Kidney epithelial cell (primary cell): ENCODE results near the gene GPR37L1. TPM values are rescaled to one million over a fixed set of nuclear protein-coding genes. Genes with fewer than 3 reads are reported as not detected.

Experiments
- DNase-seq: peaks from one replicate; pipeline ENCODE4 v3.0.0-alpha.2; 2010; ENCODE audit warnings: low read depth
- H3K27me3 ChIP-seq: 2 replicates; pipeline ENCODE4 v1.6.0; 2011; ENCODE audit warnings: low read length; ENCODE audit not compliant: control insufficient read depth, insufficient read depth
- H3K36me3 ChIP-seq: 2 replicates; pipeline ENCODE4 v1.5.1; 2011; ENCODE audit warnings: low read length; ENCODE audit not compliant: control insufficient read depth, insufficient read depth
- H3K4me3 ChIP-seq: 2 replicates; pipeline ENCODE4 v1.5.1; 2011; ENCODE audit warnings: low read depth, mild to moderate bottlenecking, control low read depth, low read length
- CTCF ChIP-seq: IDR thresholded peaks from 2 replicates; pipeline ENCODE4 v1.5.1; 2011; ENCODE audit warnings: mild to moderate bottlenecking, moderate library complexity, low read length, control low read depth, inconsistent platforms; ENCODE audit not compliant: insufficient read depth, poor library complexity, severe bottlenecking
- total RNA-seq: library from RNA; depleted of rRNA; stranded (reverse); fragments of >200 nt; gene quantifications from 2 replicates; pipeline ENCODE4 v1.2.3, GENCODE V29; 2015

The GPR37L1 gene
- total RNA-seq, 1 donor from 2014 or later = 0.04 TPM

- DNase-seq = no peak
- TF ChIP-seq CTCF = no peak
- Histone ChIP-seq H3K36me3 (no peaks in the 10 kb centered on the region), H3K27me3 (no peaks in the 10 kb centered on the region), H3K4me3 (no peak overlapping the region)
These were observed 8.9 kb upstream of the GPR37L1 start for GRCh38 chr1:202113690-202114300.

- DNase-seq = no peak
- no peak for TF ChIP-seq CTCF
- Histone ChIP-seq H3K27me3 (no peaks in the 10 kb centered on the region), H3K4me3 (no peak overlapping the region), H3K36me3 (no peaks in the 10 kb centered on the region)
These were observed 6.4 kb upstream of the GPR37L1 start for GRCh38 chr1:202116287-202116686.

GRCh38 chr1:202117898-202118371 is 4.8 kb upstream of the GPR37L1 start:
- no peak for TF ChIP-seq CTCF

GRCh38 chr1:202121006-202121405 is 1.7 kb upstream of the GPR37L1 start:
- Histone ChIP-seq H3K27me3 (no peaks in the 10 kb centered on the region), H3K36me3 (no peaks in the 10 kb centered on the region), H3K4me3 (no peak overlapping the region)
- DNase-seq = no peak
- TF ChIP-seq CTCF = no peak

More at GRCh38 chr1:202117898-202118371, 4.8 kb upstream of the GPR37L1 start:
- H3K27me3 ChIP-seq = no peaks in the 10 kb centered on the region
- no peak overlapping the region for H3K4me3 ChIP-seq
- DNase-seq = no peak
- no peaks in the 10 kb centered on the region for H3K36me3 ChIP-seq

DNA sequence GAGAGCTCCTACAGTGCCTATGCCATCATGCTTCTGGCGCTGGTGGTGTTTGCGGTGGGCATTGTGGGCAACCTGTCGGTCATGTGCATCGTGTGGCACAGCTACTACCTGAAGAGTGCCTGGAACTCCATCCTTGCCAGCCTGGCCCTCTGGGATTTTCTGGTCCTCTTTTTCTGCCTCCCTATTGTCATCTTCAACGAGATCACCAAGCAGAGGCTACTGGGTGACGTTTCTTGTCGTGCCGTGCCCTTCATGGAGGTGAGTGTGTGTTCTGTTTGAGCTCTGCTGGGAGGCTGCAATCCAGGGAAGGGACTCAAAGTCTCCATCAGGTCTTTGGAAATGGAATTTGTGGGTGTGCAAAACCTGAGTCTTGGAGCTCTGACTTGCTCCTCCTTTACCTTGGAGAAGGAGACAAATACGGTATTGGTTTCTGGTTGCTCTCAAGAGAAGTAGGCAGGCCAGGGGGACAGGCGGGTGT is 658 bp downstream of the GPR37L1 start:
- no peak for TF ChIP-seq CTCF
- DNase-seq = no peak

DNA sequence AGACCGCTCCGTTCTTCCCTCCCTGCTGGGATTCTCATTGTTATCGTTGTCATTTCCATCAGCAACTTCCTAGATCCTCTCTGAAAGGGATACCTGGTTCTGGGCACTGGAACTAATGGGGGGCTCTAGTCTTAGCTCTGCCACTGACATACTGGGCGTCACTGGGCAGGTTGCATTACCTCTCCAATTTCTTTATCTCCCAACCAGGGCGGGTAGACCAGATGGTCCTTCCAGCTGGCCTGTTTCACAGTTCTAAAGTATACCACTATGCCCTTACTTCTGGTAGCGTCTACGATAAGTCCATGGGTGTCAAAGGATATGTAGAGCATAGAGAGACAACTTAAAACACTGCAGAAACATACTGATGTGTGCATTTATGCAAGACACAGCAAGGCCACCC is 1.4 kb downstream of the GPR37L1 start:
- no peak overlapping the region for H3K4me3 ChIP-seq
- H3K36me3 ChIP-seq = no peaks in the 10 kb centered on the region
- H3K27me3 ChIP-seq = no peaks in the 10 kb centered on the region
- no peak for DNase-seq
- TF ChIP-seq CTCF = no peak

More for the DNA sequence above, 658 bp downstream of the GPR37L1 start:
- Histone ChIP-seq H3K36me3 (no peaks in the 10 kb centered on the region), H3K27me3 (no peaks in the 10 kb centered on the region), H3K4me3 (no peak overlapping the region)
